Ectodermal cell (in vitro differentiated cells): ENCODE results near the gene RFX4.
"Not testable (repeated sequence)": the region's sequence is repeated elsewhere in the genome, so short reads cannot be mapped to it uniquely, and the experiment has no call there.

ENCODE experiments used
- H3K27ac ChIP-seq: 2 replicates; pipeline ENCODE4 v1.7.0; 2013; ENCODE audit warnings: mild to moderate bottlenecking, low read depth, low read length; ENCODE audit not compliant: insufficient read depth, poor library complexity, severe bottlenecking
- H3K27me3 ChIP-seq: 2 replicates; pipeline ENCODE4 v1.7.0; 2013; ENCODE audit warnings: mild to moderate bottlenecking, low read length; ENCODE audit not compliant: insufficient read depth, control insufficient read depth, poor library complexity, severe bottlenecking
- H3K36me3 ChIP-seq: one replicate; pipeline ENCODE4 v1.7.0; 2013; ENCODE audit warnings: low read length; ENCODE audit not compliant: control insufficient read depth, insufficient read depth
- H3K4me1 ChIP-seq: one replicate; pipeline ENCODE4 v1.7.0; 2013; ENCODE audit warnings: low read length; ENCODE audit not compliant: control insufficient read depth, insufficient read depth
- H3K4me3 ChIP-seq: 2 replicates; pipeline ENCODE4 v1.7.0; 2013; ENCODE audit warnings: low read depth, low read length, control low read depth; ENCODE audit not compliant: insufficient read depth
- H3K9me3 ChIP-seq: 2 replicates; pipeline ENCODE4 v1.7.0; 2013; ENCODE audit warnings: mild to moderate bottlenecking, low read length, moderate library complexity; ENCODE audit not compliant: control insufficient read depth
- WGBS, 2 experiments: methylation state at CpG; one replicate each; pipeline ENCODE4 v1.1.7; 2013; ENCODE audit warnings: missing lambda C conversion rate in 2 of 2; 5-methylcytosine and 5-hydroxymethylcytosine counted together

The RFX4 gene

GRCh38 chr12:106594447-106594846, 11.6 kb downstream of the RFX4 start:
- Histone ChIP-seq H3K4me3 (no peak overlapping the region), H3K36me3 (peaks cover 4% of the 10 kb centered on the region), H3K27me3 (peaks cover 20% of the 10 kb centered on the region), H3K9me3 (no peaks in the 10 kb centered on the region), H3K4me1 (no peaks in the 10 kb centered on the region), H3K27ac (no peak overlapping the region)
- 85 to 86% methylated on average over 17 of the region's 17 CpGs for WGBS, 2 experiments

GRCh38 chr12:106595268-106595667, 12.5 kb downstream of the RFX4 start:
- H3K36me3 ChIP-seq, result peaks cover 3% of the 10 kb centered on the region
- no peak overlapping the region for H3K27ac ChIP-seq
- peaks cover 12% of the 10 kb centered on the region for H3K27me3 ChIP-seq
- H3K9me3 ChIP-seq, result no peaks in the 10 kb centered on the region
- WGBS, 2 experiments, result 94 to 98% methylated on average over 3 of the region's 3 CpGs
- peaks cover 2% of the 10 kb centered on the region for H3K4me1 ChIP-seq
- no peak overlapping the region for H3K4me3 ChIP-seq

GRCh38 chr12:106598003-106598402, 15.2 kb downstream of the RFX4 start:
- WGBS, 2 experiments, result 68 to 76% methylated on average over 4 to 5 of the region's 5 CpGs
- Histone ChIP-seq H3K4me1 (peaks cover 15% of the 10 kb centered on the region), H3K27me3 (peaks cover 2% of the 10 kb centered on the region), H3K9me3 (no peaks in the 10 kb centered on the region), H3K36me3 (peaks cover 3% of the 10 kb centered on the region), H3K4me3 (no peak overlapping the region), H3K27ac (no peak overlapping the region)

GRCh38 chr12:106599302-106599701, 16.5 kb downstream of the RFX4 start:
- H3K4me1 ChIP-seq, result peaks cover 15% of the 10 kb centered on the region
- H3K4me3 ChIP-seq, result no peak overlapping the region
- no peak overlapping the region for H3K27ac ChIP-seq
- no peaks in the 10 kb centered on the region for H3K27me3 ChIP-seq
- peaks cover 3% of the 10 kb centered on the region for H3K36me3 ChIP-seq
- H3K9me3 ChIP-seq, result no peaks in the 10 kb centered on the region
- WGBS, 2 experiments, result 95 to 98% methylated on average over 4 of the region's 4 CpGs

GRCh38 chr12:106600503-106600902, 17.7 kb downstream of the RFX4 start:
- Histone ChIP-seq H3K4me1 (peaks cover 15% of the 10 kb centered on the region), H3K9me3 (no peaks in the 10 kb centered on the region), H3K27ac (peak overlapping the region; percentile 77), H3K4me3 (no peak overlapping the region), H3K27me3 (no peaks in the 10 kb centered on the region), H3K36me3 (peaks cover 3% of the 10 kb centered on the region)
- 80 to 89% methylated on average over 5 of the region's 5 CpGs for WGBS, 2 experiments

- Histone ChIP-seq H3K27me3 (no peaks in the 10 kb centered on the region), H3K27ac (peak overlapping the region; percentile 77), H3K36me3 (peaks cover 3% of the 10 kb centered on the region), H3K4me3 (no peak overlapping the region), H3K4me1 (peaks cover 15% of the 10 kb centered on the region), H3K9me3 (no peaks in the 10 kb centered on the region)
- 59 to 63% methylated on average over 10 of the region's 10 CpGs for whole genome bisulfite sequencing, 2 experiments
Observed at GRCh38 chr12:106601031-106601430, 18.2 kb downstream of the RFX4 start.

- Histone ChIP-seq H3K27me3 (no peaks in the 10 kb centered on the region), H3K4me1 (peaks cover 15% of the 10 kb centered on the region), H3K36me3 (peaks cover 3% of the 10 kb centered on the region), H3K27ac (peak overlapping the region; percentile 40), H3K4me3 (no peak overlapping the region), H3K9me3 (no peaks in the 10 kb centered on the region)
- WGBS, 2 experiments, result 76 to 80% methylated on average over 11 of the region's 11 CpGs
Observed at GRCh38 chr12:106601496-106601895, 18.7 kb downstream of the RFX4 start.

- peaks cover 15% of the 10 kb centered on the region for H3K4me1 ChIP-seq
- H3K36me3 ChIP-seq, result peaks cover 3% of the 10 kb centered on the region
- WGBS, 2 experiments, result 93 to 96% methylated on average over 4 of the region's 4 CpGs
- H3K9me3 ChIP-seq, result no peaks in the 10 kb centered on the region
- H3K4me3 ChIP-seq, result no peak overlapping the region
- H3K27ac ChIP-seq, result peak overlapping the region; percentile 40
- H3K27me3 ChIP-seq, result no peaks in the 10 kb centered on the region
Observed at GRCh38 chr12:106602076-106602475, 19.3 kb downstream of the RFX4 start.

GRCh38 chr12:106605254-106605653, 22.4 kb downstream of the RFX4 start:
- Histone ChIP-seq H3K27ac (no peak overlapping the region), H3K9me3 (peaks cover 3% of the 10 kb centered on the region), H3K27me3 (no peaks in the 10 kb centered on the region), H3K4me3 (no peak overlapping the region), H3K36me3 (peaks cover 16% of the 10 kb centered on the region), H3K4me1 (peaks cover 12% of the 10 kb centered on the region)
- 92 to 94% methylated on average over 2 of the region's 2 CpGs for WGBS, 2 experiments

- H3K4me1 ChIP-seq, H3K9me3 ChIP-seq, H3K27ac ChIP-seq, H3K27me3 ChIP-seq, H3K4me3 ChIP-seq, H3K36me3 ChIP-seq: not testable (repeated sequence)
- 92 to 96% methylated on average over 4 to 5 of the region's 5 CpGs for WGBS, 2 experiments
Observed at GRCh38 chr12:106620588-106620987, 37.8 kb downstream of the RFX4 start.

GRCh38 chr12:106625976-106626375, 43.2 kb downstream of the RFX4 start:
- Histone ChIP-seq H3K4me3 (no peak overlapping the region), H3K4me1 (no peaks in the 10 kb centered on the region), H3K27ac (no peak overlapping the region), H3K9me3 (no peaks in the 10 kb centered on the region), H3K27me3 (no peaks in the 10 kb centered on the region), H3K36me3 (no peaks in the 10 kb centered on the region)
